Measurements from ENCODE around the gene PRH2. TPM values are rescaled to one million over a fixed set of nuclear protein-coding genes. Genes with fewer than 3 reads are reported as not detected.

PRH2 gene
- total and polyA plus RNA-seq, 2 donors (not counting 3 experiments of a cell fraction or from before 2014, with no cell fraction given), result not detected

DNA sequence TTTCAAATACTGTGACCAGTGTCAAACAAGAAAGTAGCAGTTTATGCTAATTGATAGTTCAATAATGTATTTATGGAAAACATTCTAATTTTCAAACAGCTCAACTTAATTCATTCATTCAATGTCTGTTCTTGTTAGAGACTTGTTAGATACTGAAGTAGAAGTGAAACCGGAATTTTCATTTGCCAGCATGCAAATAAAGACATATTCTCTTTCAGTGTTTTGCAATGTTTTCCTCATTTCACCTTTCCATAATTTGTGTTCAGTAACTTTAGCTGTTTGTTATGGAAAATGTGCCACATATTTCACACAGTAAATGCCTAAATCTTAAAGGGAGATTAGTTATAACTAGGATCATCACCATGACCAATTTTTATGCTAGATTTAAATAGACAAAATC, 36.4 kb downstream of the PRH2 start:
- Histone ChIP-seq H3K4me1 (ENCODE audit: control insufficient read depth, extremely low read depth, insufficient read depth, low read length) (peaks cover 21% of the 10 kb centered on the region), H3K27me3 (ENCODE audit: control insufficient read depth in 2 of 2, insufficient read depth in 2 of 2, low read length in 2 of 2) (no peaks in the 10 kb centered on the region), H4K20me1 (replicated peaks; ENCODE audit: control insufficient read depth, extremely low read depth, insufficient read depth, low read length) (no peaks in the 10 kb centered on the region), H3K9ac (replicated peaks; ENCODE audit: extremely low read depth, insufficient read depth, low read length) (no peak overlapping the region), H3K27ac (ENCODE audit: insufficient read depth, low read depth, low read length) (no peak overlapping the region), H3K9me1 (replicated peaks; ENCODE audit: control insufficient read depth, extremely low read depth, insufficient read depth, low read length) (no peaks in the 10 kb centered on the region), H3K4me3 (replicated peaks in 1 of 3; ENCODE audit: insufficient read depth in 1 of 3, low read depth in 1 of 3, low read length in 3 of 3) (no peak overlapping the region), H3K4me2 (ENCODE audit: insufficient read depth, low read length) (no peak overlapping the region), H3K79me2 (ENCODE audit: control insufficient read depth, insufficient read depth, low read length) (no peaks in the 10 kb centered on the region), H3K36me3 (ENCODE audit: control insufficient read depth in 2 of 2, extremely low read depth in 1 of 2, insufficient read depth in 2 of 2, low read length in 2 of 2) (no peaks in the 10 kb centered on the region), H2AFZ (ENCODE audit: low read depth, low read length) (no peak overlapping the region), H3K9me3 (replicated peaks; ENCODE audit: control insufficient read depth, insufficient read depth, low read length) (no peaks in the 10 kb centered on the region)
- ChIA-PET POLR2A (no interaction called here), CTCF (no interaction called here)
- TF ChIP-seq, protein P1, sequence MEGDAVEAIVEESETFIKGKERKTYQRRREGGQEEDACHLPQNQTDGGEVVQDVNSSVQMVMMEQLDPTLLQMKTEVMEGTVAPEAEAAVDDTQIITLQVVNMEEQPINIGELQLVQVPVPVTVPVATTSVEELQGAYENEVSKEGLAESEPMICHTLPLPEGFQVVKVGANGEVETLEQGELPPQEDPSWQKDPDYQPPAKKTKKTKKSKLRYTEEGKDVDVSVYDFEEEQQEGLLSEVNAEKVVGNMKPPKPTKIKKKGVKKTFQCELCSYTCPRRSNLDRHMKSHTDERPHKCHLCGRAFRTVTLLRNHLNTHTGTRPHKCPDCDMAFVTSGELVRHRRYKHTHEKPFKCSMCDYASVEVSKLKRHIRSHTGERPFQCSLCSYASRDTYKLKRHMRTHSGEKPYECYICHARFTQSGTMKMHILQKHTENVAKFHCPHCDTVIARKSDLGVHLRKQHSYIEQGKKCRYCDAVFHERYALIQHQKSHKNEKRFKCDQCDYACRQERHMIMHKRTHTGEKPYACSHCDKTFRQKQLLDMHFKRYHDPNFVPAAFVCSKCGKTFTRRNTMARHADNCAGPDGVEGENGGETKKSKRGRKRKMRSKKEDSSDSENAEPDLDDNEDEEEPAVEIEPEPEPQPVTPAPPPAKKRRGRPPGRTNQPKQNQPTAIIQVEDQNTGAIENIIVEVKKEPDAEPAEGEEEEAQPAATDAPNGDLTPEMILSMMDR (IDR thresholded peaks at IDR 0.05; ENCODE audit: extremely low read depth in 1 of 2, insufficient read depth in 1 of 2, low read depth in 1 of 2, low read length in 2 of 2), result no peak
- TF ChIP-seq FOS (IDR thresholded peaks at IDR 0.05; ENCODE audit: borderline replicate concordance, insufficient read depth, low read length) (no peak), POLR2AphosphoS5 (IDR thresholded peaks at IDR 0.05; ENCODE audit: insufficient read depth, low read depth, low read length) (no peak), MYC (IDR thresholded peaks at IDR 0.05; ENCODE audit: low read depth, low read length) (no peak), JUN (IDR thresholded peaks at IDR 0.05; ENCODE audit: borderline replicate concordance, insufficient read depth, insufficient read length, low read depth) (no peak), GATA2 (IDR thresholded peaks at IDR 0.05; ENCODE audit: insufficient read depth, insufficient read length, low read depth, low read length) (no peak), EZH2 (IDR thresholded peaks at IDR 0.05; ENCODE audit: borderline replicate concordance, low read depth, low read length, severe bottlenecking) (no peak), POLR2A (IDR thresholded peaks at IDR 0.05; ENCODE audit: low read depth, low read length) (no peak)
- TF ChIP-seq, protein P2, sequence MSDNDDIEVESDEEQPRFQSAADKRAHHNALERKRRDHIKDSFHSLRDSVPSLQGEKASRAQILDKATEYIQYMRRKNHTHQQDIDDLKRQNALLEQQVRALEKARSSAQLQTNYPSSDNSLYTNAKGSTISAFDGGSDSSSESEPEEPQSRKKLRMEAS (IDR thresholded peaks at IDR 0.05; ENCODE audit: insufficient read depth, insufficient read length), result no peak
- intact Hi-C loops (cut with micrococcal nuclease) (loop anchor here (5.0 to 10.0 kb wide), 2 partner anchors 209 to 522 kb away; partner anchors contain the start of gene SMIM10L1), dilution Hi-C loops (cut with MboI; ENCODE audit: extremely low pct_ligation_motif_present, low sequenced_read_pairs) (no loop called here)
- BruUV-seq (replicated peaks), result no TSS peak
- FAIRE-seq (no peak), DNase-seq (ENCODE audit: low read depth, low spot score) (no peak)

Data from endothelial cell of umbilical vein (primary cell).